Heart left ventricle (tissue), 16 donors: ENCODE results near the gene ERLEC1. TPM values are rescaled to one million over a fixed set of nuclear protein-coding genes. Genes with fewer than 3 reads are reported as not detected.

ENCODE experiments used
- ATAC-seq, 4 donors: fragments of 200-7000 bp; cut with Tn5 transposase; one replicate each; pipeline ENCODE4 v1.9.1; 2020 to 2022; ENCODE audit warnings: moderate library complexity in 4 of 4, mild to moderate bottlenecking in 3 of 4, moderate number of reproducible peaks in 1 of 4
- DNase-seq, 5 donors: peaks; one replicate each; pipeline ENCODE4 v3.0.0-alpha.2; 2020
- H3K27ac ChIP-seq, 12 donors: fragments of 200-600 bp; sonication (generic) in 4 of 12; one replicate each; pipeline versions ENCODE4 v1.5.0 to v1.8.0; 2016 to 2022; ENCODE audit warnings: mild to moderate bottlenecking in 2 of 12
- H3K27me3 ChIP-seq, 9 donors: fragments of 200-600 bp; sonication (generic) in 2 of 9; one replicate each; pipeline versions ENCODE4 v1.5.1 to v1.8.0; 2016 to 2022; ENCODE audit warnings: mild to moderate bottlenecking in 3 of 9
- H3K36me3 ChIP-seq, 9 donors: fragments of 200-600 bp; sonication (generic) in 2 of 9; one replicate each; pipeline versions ENCODE4 v1.5.0 to v1.8.0; 2018 to 2022; ENCODE audit warnings: mild to moderate bottlenecking in 2 of 9
- H3K4me1 ChIP-seq, 12 donors: fragments of 200-600 bp; sonication (generic) in 4 of 12; one replicate each; pipeline versions ENCODE4 v1.5.0 to v1.8.0; 2016 to 2022; ENCODE audit warnings: mild to moderate bottlenecking in 3 of 12
- H3K4me3 ChIP-seq, 12 donors: fragments of 200-600 bp; sonication (generic) in 4 of 12; one replicate each; pipeline versions ENCODE4 v1.5.0 to v1.8.0; 2017 to 2022; ENCODE audit warnings: mild to moderate bottlenecking in 9 of 12, moderate library complexity in 4 of 12
- H3K9me3 ChIP-seq, 12 donors: fragments of 200-600 bp; sonication (generic) in 4 of 12; one replicate each; pipeline versions ENCODE4 v1.5.0 to v1.8.0; 2016 to 2022; ENCODE audit warnings: mild to moderate bottlenecking in 1 of 12
- CTCF ChIP-seq, 12 donors: fragments of 200-600 bp; sonication (generic) in 4 of 12; IDR thresholded peaks; one replicate each; pipeline versions ENCODE4 v1.5.0 to v1.8.0; 2018 to 2022; ENCODE audit warnings: antibody characterized with exemption in 12 of 12, mild to moderate bottlenecking in 5 of 12
- POLR2A ChIP-seq, 2 donors: fragments of 450-650 bp; IDR thresholded peaks; one replicate each; pipeline ENCODE4 v1.6.1; 2017; ENCODE audit warnings: antibody characterized with exemption in 2 of 2, mild to moderate bottlenecking in 2 of 2, moderate library complexity in 2 of 2
- WGBS, 4 donors: extraction: QIAGEN DNeasy Blood & Tissue Kit in 2 of 4; methylation state at CpG; one replicate each; pipeline versions ENCODE4 v1.1.5 to v1.1.7; 2013 to 2018; 5-methylcytosine and 5-hydroxymethylcytosine counted together
- intact Hi-C, 10 donors: fragments of 100-400 bp; cut with DNase I; formaldehyde crosslinking; loops; one replicate each; pipeline versions ENCODE4 v1.11.1 to v1.14.2; 2022
- polyA plus RNA-seq, 2 donors: library from polyadenylated mRNA; stranded (reverse); fragments of 200-250 nt; gene quantifications; one replicate each; pipeline ENCODE4 v1.2.3, GENCODE V29; 2013
- total RNA-seq, 9 donors: library from RNA; depleted of rRNA in 2 of 9; stranded (reverse); fragments of >200 nt in 2 of 9; fragmentation: NEBNext Ultra II Directional in 3 of 9; extraction: Animal tissue kit (Norgen Biotek cat#: 25700) in 3 of 9; gene quantifications; one replicate each; pipeline versions ENCODE4 v1.1.0 to v1.2.4, GENCODE V29; 2016 to 2023
- donor health status: ischemic (EF 13 %, LVEDD 7.1; RV severe dilation, severe dysfunction).
- donor health status: healthy with polysubstance abuse.
- donor health status: DM: no; HTN: yes; CAD: no.
- donor health status: DM: no; HTN: no; CAD: no.
- donor health status: ischemic (EF 25% LVEDD 6.9; RV normal size, moderate dysfunction).
- donor health status: ischemic (EF 25% LVEDD 5.7; RV mildly dilated, moderate dysfunction).
- donor health status: healthy.
- donor health status: DM: yes; HTN: yes; CAD: no.
- donor health status: ischemic (EF 35%, LVEDD 5.7; RV mildly dilated, moderate dysfunction).
- donor health status: nonischemic (EF 11% LVEDD 7.7; RV severe dilation, severe dysfunction).
- donor health status: DM: yes; HTN: yes; CAD: no.
- donor health status: PGD.
- donor health status: ischemic (EF 29% LVEDD 5.4; RV normal size, mild dysfunction).
- donor health status: nonischemic (EF 23%, LVEDD 6.1; RV moderate dilation, normal function).

Gene ERLEC1
- total and polyA plus RNA-seq, 11 donors = 14.6 to 63.6 (median 42.7) TPM

DNA sequence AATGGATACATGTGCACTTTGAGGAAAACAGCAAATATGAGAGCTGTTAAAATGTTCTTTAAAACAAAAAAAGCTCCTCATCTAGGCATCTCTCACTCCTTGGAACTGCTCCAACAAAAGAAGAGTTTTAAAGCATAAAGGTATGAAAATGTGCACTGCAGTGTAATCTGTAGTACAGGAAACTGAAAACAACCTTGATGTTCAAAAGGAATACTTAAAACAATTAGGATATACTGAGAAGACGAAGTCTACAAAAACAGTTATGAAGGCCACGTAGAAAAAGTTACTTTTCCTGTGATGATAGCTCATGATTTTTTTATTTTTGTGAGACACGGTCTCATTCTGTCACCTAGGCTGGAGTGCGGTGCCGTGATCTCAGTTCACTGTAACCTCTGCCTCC, 75.0 kb downstream of the ERLEC1 start:
- no peak for ATAC-seq
- DNase-seq = no peak
- TF ChIP-seq CTCF (IDR thresholded peaks at IDR 0.05) (no peak), POLR2A (IDR thresholded peaks at IDR 0.05) (no peak)
- H3K4me1 ChIP-seq = peaks cover 0 to 7% (median 0%) of the 10 kb centered on the region in 12 donors
- H3K36me3 ChIP-seq = peaks cover 0 to 43% (median 36%) of the 10 kb centered on the region in 9 donors
- WGBS, 4 donors = 95 to 98% (median 97%) methylated on average over 5 of the region's 5 CpGs
- H3K27me3 ChIP-seq = no peaks in the 10 kb centered on the region
- H3K9me3 ChIP-seq = no peaks in the 10 kb centered on the region
- H3K27ac ChIP-seq = no peak overlapping the region
- intact Hi-C loops = no loop called here
- no peak overlapping the region for H3K4me3 ChIP-seq

- DNase-seq (no peak), ATAC-seq (peak in 1 of 4 donors; percentile 18)
- no peaks in the 10 kb centered on the region for H3K27me3 ChIP-seq
- WGBS, 4 donors = 90 to 99% (median 95%) methylated on average over 6 of the region's 6 CpGs
- peaks cover 0 to 60% (median 51%) of the 10 kb centered on the region in 9 donors for H3K36me3 ChIP-seq
- intact Hi-C loops = no loop called here
- TF ChIP-seq POLR2A (IDR thresholded peaks at IDR 0.05) (no peak), CTCF (IDR thresholded peaks at IDR 0.05) (no peak)
- H3K4me1 ChIP-seq = peaks cover 0 to 7% (median 0%) of the 10 kb centered on the region in 12 donors
- H3K4me3 ChIP-seq = no peak overlapping the region
- H3K27ac ChIP-seq = no peak overlapping the region
- no peaks in the 10 kb centered on the region for H3K9me3 ChIP-seq
Observed at GRCh38 chr2:53863538-53864227, 76.8 kb downstream of the ERLEC1 start.

- H3K4me1 ChIP-seq = peaks cover 0 to 4% (median 0%) of the 10 kb centered on the region in 12 donors
- ATAC-seq (no peak), DNase-seq (no peak)
- TF ChIP-seq POLR2A (IDR thresholded peaks at IDR 0.05) (no peak), CTCF (IDR thresholded peaks at IDR 0.05) (no peak)
- no peaks in the 10 kb centered on the region for H3K9me3 ChIP-seq
- 88 to 97% (median 92%) methylated on average over 2 of the region's 2 CpGs for WGBS, 4 donors
- H3K36me3 ChIP-seq = peaks cover 0 to 76% (median 63%) of the 10 kb centered on the region in 9 donors
- intact Hi-C loops = no loop called here
- H3K27me3 ChIP-seq = no peaks in the 10 kb centered on the region
- no peak overlapping the region for H3K4me3 ChIP-seq
- H3K27ac ChIP-seq = no peak overlapping the region
Observed at GRCh38 chr2:53865264-53865663, 78.4 kb downstream of the ERLEC1 start.

DNA sequence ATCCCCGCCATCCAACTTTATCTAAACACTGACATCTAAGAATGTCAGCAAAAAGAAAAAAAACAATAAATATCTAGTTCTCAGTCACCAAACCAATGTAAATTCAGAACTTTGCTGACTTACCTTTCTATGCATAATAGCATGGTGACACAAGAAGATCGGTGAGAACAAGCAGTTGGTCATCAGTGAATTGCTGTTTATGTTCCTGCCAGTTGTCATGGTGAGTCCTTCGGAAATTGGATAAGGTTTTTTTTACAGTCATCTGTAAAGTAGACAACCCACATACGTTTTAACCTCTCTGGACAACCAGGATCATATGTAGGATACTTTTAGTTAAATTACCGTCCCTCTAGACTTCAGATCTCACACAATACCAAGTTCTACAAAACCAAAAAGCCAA, 79.1 kb downstream of the ERLEC1 start:
- peaks cover 0 to 83% (median 70%) of the 10 kb centered on the region in 9 donors for H3K36me3 ChIP-seq
- H3K4me1 ChIP-seq = peaks cover 0 to 4% (median 0%) of the 10 kb centered on the region in 12 donors
- H3K4me3 ChIP-seq = no peak overlapping the region
- TF ChIP-seq CTCF (IDR thresholded peaks at IDR 0.05) (no peak), POLR2A (IDR thresholded peaks at IDR 0.05) (no peak)
- ATAC-seq = peak in 1 of 4 donors; percentile 35
- intact Hi-C loops = no loop called here
- no peaks in the 10 kb centered on the region for H3K27me3 ChIP-seq
- H3K27ac ChIP-seq = no peak overlapping the region
- no peak for DNase-seq
- WGBS, 4 donors = 71 to 83% (median 76%) methylated on average over 5 of the region's 5 CpGs
- no peaks in the 10 kb centered on the region for H3K9me3 ChIP-seq
